Neural cell (in vitro differentiated cells): ENCODE data around the gene NYAP1. TPM values are rescaled to one million over a fixed set of nuclear protein-coding genes. Genes with fewer than 3 reads are reported as not detected.
"Not testable (repeated sequence)": the region's sequence is repeated elsewhere in the genome, so short reads cannot be mapped to it uniquely, and the experiment has no call there.

ENCODE experiments used
- H2AFZ ChIP-seq: fragments of 200-600, 300-800 bp; sonication (generic), shearing (Covaris generic); 2 replicates; pipeline ENCODE4 v1.6.0; 2014; ENCODE audit warnings: low read depth, mild to moderate bottlenecking, antibody characterized with exemption, low read length, moderate library complexity
- H3F3A ChIP-seq: fragments of 200-600 bp; shearing (Covaris generic); 2 replicates; pipeline ENCODE4 v1.6.1; 2016; ENCODE audit warnings: mild to moderate bottlenecking, moderate library complexity, mixed read lengths, antibody characterized with exemption, low read length; ENCODE audit not compliant: insufficient read depth, poor library complexity, severe bottlenecking
- H3K27ac ChIP-seq: fragments of 200-600, 300-800 bp; sonication (generic), shearing (Covaris generic); 2 replicates; pipeline ENCODE4 v1.5.1; 2014; ENCODE audit warnings: mild to moderate bottlenecking, low read length, moderate library complexity
- H3K27me3 ChIP-seq: fragments of 300-800, 200-600 bp; sonication (generic), shearing (Covaris generic); 2 replicates; pipeline ENCODE4 v1.6.0; 2014; ENCODE audit warnings: mild to moderate bottlenecking, low read depth, low read length, moderate library complexity; ENCODE audit not compliant: insufficient read depth
- H3K36me3 ChIP-seq: fragments of 300-800, 200-600 bp; sonication (generic), shearing (Covaris generic); 2 replicates; pipeline ENCODE4 v1.5.1; 2014; ENCODE audit warnings: mild to moderate bottlenecking, antibody characterized with exemption, low read length, moderate library complexity; ENCODE audit not compliant: insufficient read depth
- H3K4me2 ChIP-seq: fragments of 300-800, 200-600 bp; sonication (generic), shearing (Covaris generic); 2 replicates; pipeline ENCODE4 v1.6.0; 2014; ENCODE audit warnings: mild to moderate bottlenecking, low read length
- H3K4me3 ChIP-seq: fragments of 300-800, 200-600 bp; sonication (generic), shearing (Covaris generic); 2 replicates; pipeline ENCODE4 v1.5.1; 2014; ENCODE audit warnings: mild to moderate bottlenecking, low read length, moderate library complexity
- H3K79me2 ChIP-seq: fragments of 200-600 bp; shearing (Covaris generic); replicated peaks from 2 replicates; pipeline ENCODE4 v1.6.0; 2014; ENCODE audit warnings: mild to moderate bottlenecking, low read length, moderate library complexity; ENCODE audit not compliant: insufficient read depth
- H3K9ac ChIP-seq: fragments of 300-800, 200-600 bp; sonication (generic), shearing (Covaris generic); 2 replicates; pipeline ENCODE4 v1.6.1; 2016; ENCODE audit warnings: mild to moderate bottlenecking, low read length, mixed read lengths
- H3K9me2 ChIP-seq: fragments of 200-600 bp; shearing (Covaris generic); 2 replicates; pipeline ENCODE4 v1.6.1; 2016; ENCODE audit warnings: mild to moderate bottlenecking, low read length, mixed read lengths; ENCODE audit not compliant: insufficient read depth
- H3K9me3 ChIP-seq: fragments of 200-600, 300-800 bp; sonication (generic), shearing (Covaris generic); 2 replicates; pipeline ENCODE4 v1.6.1; 2016; ENCODE audit warnings: mild to moderate bottlenecking, mixed run types, low read length, moderate library complexity, mixed read lengths
- H4K20me1 ChIP-seq: fragments of 200-600 bp; shearing (Covaris generic); 2 replicates; pipeline ENCODE4 v1.6.1; 2016; ENCODE audit warnings: mild to moderate bottlenecking, mixed run types; ENCODE audit not compliant: insufficient read depth
- EP300 ChIP-seq: fragments of 450-650 bp; conservative IDR thresholded peaks from 2 replicates; pipeline ENCODE4 v1.6.1; 2014; ENCODE audit warnings: antibody characterized with exemption, mild to moderate bottlenecking, moderate library complexity; ENCODE audit not compliant: poor library complexity, severe bottlenecking
- EZH2 ChIP-seq: fragments of 200-600, 300-800 bp; shearing (Covaris generic), sonication (generic); IDR thresholded peaks from 2 replicates; pipeline ENCODE4 v1.6.1; 2014; ENCODE audit warnings: antibody characterized with exemption, low read length, borderline replicate concordance, mild to moderate bottlenecking; ENCODE audit not compliant: insufficient read depth, poor library complexity, severe bottlenecking
- MXI1 ChIP-seq: fragments of 450-650 bp; conservative IDR thresholded peaks from 2 replicates; pipeline ENCODE4 v1.6.1; 2014; ENCODE audit warnings: antibody characterized with exemption, mild to moderate bottlenecking; ENCODE audit not compliant: poor library complexity, severe bottlenecking
- POLR2AphosphoS5 ChIP-seq: IDR thresholded peaks from 2 replicates; pipeline ENCODE4 v1.6.1; 2012
- RAD21 ChIP-seq: fragments of 450-650 bp; conservative IDR thresholded peaks from 2 replicates; pipeline ENCODE4 v1.6.1; 2014; ENCODE audit warnings: antibody characterized with exemption, mild to moderate bottlenecking, moderate library complexity
- SMC3 ChIP-seq: fragments of 450-650 bp; conservative IDR thresholded peaks from 2 replicates; pipeline ENCODE4 v1.6.1; 2014; ENCODE audit warnings: antibody characterized with exemption, mild to moderate bottlenecking, moderate library complexity; ENCODE audit not compliant: poor library complexity
- TAF1 ChIP-seq: IDR thresholded peaks from 2 replicates; pipeline ENCODE4 v1.6.1; 2012; ENCODE audit warnings: low read depth
- polyA plus RNA-seq: library from polyadenylated mRNA; depleted of rRNA; stranded (reverse); fragments of >200 nt; gene quantifications from 2 replicates; pipeline ENCODE4 v1.2.3, GENCODE V29; 2014
- TF ChIP-seq, protein P1 (sequence below): fragments of 450-650 bp; IDR thresholded peaks from 2 replicates; pipeline ENCODE4 v1.5.1; 2014; ENCODE audit warnings: antibody characterized with exemption, mild to moderate bottlenecking, moderate library complexity; ENCODE audit not compliant: poor library complexity, severe bottlenecking
- TF ChIP-seq, protein P2 (sequence below): IDR thresholded peaks from 2 replicates; pipeline ENCODE4 v1.6.1; 2012; ENCODE audit warnings: borderline replicate concordance

Gene NYAP1
- polyA plus RNA-seq, 1 donor from 2014 or later: 70.1 TPM

DNA sequence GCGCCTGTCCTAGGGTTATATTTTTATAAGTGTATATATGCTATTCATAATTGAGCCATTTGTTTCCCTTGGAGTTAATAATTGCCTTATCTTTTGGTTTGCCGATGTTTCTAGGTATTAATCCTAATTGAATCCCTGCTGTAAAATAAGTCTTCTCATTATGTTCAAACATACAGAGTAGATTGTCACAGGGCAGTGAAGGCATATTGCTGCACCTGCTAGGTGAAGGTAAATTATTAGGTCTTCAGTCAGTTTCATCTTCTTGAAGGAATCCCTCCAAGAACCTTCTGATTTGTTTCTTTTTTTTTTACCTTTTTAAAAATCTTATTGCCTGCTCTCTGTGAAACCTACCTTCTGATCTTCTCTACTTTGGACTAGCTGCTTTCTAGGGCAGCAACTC is 37.3 kb downstream of the NYAP1 start:
- H3K9me2 ChIP-seq: no peaks in the 10 kb centered on the region
- H3K9me3 ChIP-seq: no peaks in the 10 kb centered on the region
- no peaks in the 10 kb centered on the region for H3K27me3 ChIP-seq
- no peaks in the 10 kb centered on the region for H3F3A ChIP-seq
- no peak overlapping the region for H3K27ac ChIP-seq
- no peak for TF ChIP-seq POLR2AphosphoS5
- TF ChIP-seq, protein P1, sequence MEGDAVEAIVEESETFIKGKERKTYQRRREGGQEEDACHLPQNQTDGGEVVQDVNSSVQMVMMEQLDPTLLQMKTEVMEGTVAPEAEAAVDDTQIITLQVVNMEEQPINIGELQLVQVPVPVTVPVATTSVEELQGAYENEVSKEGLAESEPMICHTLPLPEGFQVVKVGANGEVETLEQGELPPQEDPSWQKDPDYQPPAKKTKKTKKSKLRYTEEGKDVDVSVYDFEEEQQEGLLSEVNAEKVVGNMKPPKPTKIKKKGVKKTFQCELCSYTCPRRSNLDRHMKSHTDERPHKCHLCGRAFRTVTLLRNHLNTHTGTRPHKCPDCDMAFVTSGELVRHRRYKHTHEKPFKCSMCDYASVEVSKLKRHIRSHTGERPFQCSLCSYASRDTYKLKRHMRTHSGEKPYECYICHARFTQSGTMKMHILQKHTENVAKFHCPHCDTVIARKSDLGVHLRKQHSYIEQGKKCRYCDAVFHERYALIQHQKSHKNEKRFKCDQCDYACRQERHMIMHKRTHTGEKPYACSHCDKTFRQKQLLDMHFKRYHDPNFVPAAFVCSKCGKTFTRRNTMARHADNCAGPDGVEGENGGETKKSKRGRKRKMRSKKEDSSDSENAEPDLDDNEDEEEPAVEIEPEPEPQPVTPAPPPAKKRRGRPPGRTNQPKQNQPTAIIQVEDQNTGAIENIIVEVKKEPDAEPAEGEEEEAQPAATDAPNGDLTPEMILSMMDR: no peak
- TF ChIP-seq SMC3: no peak
- no peak for TF ChIP-seq EZH2
- TF ChIP-seq TAF1: no peak
- TF ChIP-seq, protein P2, sequence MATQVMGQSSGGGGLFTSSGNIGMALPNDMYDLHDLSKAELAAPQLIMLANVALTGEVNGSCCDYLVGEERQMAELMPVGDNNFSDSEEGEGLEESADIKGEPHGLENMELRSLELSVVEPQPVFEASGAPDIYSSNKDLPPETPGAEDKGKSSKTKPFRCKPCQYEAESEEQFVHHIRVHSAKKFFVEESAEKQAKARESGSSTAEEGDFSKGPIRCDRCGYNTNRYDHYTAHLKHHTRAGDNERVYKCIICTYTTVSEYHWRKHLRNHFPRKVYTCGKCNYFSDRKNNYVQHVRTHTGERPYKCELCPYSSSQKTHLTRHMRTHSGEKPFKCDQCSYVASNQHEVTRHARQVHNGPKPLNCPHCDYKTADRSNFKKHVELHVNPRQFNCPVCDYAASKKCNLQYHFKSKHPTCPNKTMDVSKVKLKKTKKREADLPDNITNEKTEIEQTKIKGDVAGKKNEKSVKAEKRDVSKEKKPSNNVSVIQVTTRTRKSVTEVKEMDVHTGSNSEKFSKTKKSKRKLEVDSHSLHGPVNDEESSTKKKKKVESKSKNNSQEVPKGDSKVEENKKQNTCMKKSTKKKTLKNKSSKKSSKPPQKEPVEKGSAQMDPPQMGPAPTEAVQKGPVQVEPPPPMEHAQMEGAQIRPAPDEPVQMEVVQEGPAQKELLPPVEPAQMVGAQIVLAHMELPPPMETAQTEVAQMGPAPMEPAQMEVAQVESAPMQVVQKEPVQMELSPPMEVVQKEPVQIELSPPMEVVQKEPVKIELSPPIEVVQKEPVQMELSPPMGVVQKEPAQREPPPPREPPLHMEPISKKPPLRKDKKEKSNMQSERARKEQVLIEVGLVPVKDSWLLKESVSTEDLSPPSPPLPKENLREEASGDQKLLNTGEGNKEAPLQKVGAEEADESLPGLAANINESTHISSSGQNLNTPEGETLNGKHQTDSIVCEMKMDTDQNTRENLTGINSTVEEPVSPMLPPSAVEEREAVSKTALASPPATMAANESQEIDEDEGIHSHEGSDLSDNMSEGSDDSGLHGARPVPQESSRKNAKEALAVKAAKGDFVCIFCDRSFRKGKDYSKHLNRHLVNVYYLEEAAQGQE: no peak
- TF ChIP-seq EP300: no peak
- no peak for TF ChIP-seq MXI1
- TF ChIP-seq RAD21: no peak
- H3K9ac ChIP-seq: no peak overlapping the region
- no peak overlapping the region for H3K4me2 ChIP-seq
- H4K20me1 ChIP-seq: no peaks in the 10 kb centered on the region
- no peaks in the 10 kb centered on the region for H3K36me3 ChIP-seq
- H3K79me2 ChIP-seq: no peaks in the 10 kb centered on the region
- H2AFZ ChIP-seq: no peak overlapping the region
- no peak overlapping the region for H3K4me3 ChIP-seq

DNA sequence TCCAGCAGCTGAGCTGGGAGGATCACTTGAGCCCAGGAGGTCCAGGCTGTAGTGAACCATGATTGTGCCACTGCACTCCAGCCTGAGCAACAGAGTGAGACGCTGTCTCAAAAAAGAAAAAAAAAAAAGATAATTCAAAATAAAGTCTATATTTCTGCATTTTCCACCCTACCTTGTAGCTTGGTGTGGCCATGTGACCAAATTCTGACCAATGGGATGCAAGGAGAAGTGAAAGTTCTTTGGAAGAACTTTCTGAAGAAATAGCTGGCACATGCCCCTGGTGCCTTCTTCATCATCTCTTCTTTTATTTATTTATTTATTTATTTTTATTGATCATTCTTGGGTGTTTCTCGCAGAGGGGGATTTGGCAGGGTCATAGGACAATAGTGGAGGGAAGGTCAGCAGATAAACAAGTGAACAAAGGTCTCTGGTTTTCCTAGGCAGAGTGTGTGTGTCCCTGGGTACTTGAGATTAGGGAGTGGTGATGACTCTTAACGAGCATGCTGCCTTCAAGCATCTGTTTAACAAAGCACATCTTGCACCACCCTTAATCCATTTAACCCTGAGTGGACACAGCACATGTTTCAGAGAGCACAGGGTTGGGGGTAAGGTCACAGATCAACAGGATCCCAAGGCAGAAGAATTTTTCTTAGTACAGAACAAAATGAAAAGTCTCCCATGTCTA is 38.3 kb downstream of the NYAP1 start:
- H3K4me2 ChIP-seq, H2AFZ ChIP-seq, H3K36me3 ChIP-seq, H3K9me3 ChIP-seq, H3K4me3 ChIP-seq, H3K79me2 ChIP-seq, H4K20me1 ChIP-seq, H3K27ac ChIP-seq, H3K9me2 ChIP-seq, H3F3A ChIP-seq, H3K27me3 ChIP-seq, H3K9ac ChIP-seq: not testable (repeated sequence)

DNA sequence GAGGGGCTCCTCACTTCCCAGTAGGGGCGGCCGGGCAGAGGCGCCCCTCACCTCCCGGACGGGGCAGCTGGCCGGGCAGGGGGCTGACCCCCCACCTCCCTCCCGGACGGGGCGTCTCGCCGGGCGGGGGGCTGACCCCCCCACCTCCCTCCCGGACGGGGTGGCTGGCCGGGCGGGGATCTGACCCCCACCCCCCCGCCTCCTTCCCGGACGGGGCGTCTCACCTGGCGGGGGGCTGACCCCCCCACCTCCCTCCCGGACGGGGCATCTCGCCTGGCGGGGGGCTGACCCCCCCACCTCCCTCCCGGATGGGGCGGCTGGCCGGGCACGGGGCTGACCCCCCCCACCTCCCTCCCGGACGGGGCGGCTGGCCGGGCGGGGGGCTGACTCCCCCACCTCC is 39.5 kb downstream of the NYAP1 start:
- H3K9me3 ChIP-seq, H3K27ac ChIP-seq, H3K79me2 ChIP-seq, H3K9me2 ChIP-seq, H3K4me3 ChIP-seq, H4K20me1 ChIP-seq, H3K4me2 ChIP-seq, H3K27me3 ChIP-seq, H2AFZ ChIP-seq, H3F3A ChIP-seq, H3K36me3 ChIP-seq, H3K9ac ChIP-seq: not testable (repeated sequence)

DNA sequence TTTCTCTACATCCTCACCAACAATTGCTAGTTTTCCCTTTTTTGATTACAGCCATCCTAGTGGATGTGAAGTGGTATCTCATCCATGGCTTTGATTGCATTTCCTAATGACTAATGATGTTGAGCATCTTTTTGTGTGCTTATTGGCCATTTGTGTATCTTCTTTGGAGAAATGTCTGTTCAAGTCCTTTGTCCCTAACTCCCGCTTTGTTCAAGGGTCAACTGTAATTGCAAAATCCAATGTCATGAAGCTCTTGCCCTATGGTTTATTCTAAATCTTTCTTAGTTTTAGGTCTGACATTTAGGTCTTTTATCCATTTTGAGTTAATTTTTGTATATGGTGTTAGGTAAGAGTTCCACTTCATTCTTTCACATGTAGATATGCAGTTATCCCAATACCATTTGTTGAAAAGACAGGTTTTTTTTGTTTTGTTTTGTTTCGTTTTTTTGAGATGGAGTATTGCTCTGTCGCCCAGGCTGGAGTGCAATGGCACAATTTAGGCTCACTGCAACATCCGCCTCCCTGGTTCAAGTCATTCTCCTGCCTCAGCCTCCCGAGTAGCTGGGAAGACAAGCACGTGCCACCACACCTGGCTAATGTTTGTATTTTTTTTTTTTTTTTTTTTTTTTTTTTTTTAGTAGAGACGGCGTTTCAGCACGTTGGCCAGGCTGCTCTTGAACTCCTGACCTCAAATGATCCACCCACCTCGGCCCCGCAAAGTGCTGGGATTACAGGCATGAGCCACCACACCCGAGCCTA is 44.6 kb downstream of the NYAP1 start:
- H4K20me1 ChIP-seq, H3K4me3 ChIP-seq, H2AFZ ChIP-seq, H3K9me2 ChIP-seq, H3K27ac ChIP-seq, H3F3A ChIP-seq, H3K79me2 ChIP-seq, H3K4me2 ChIP-seq, H3K36me3 ChIP-seq, H3K27me3 ChIP-seq, H3K9me3 ChIP-seq, H3K9ac ChIP-seq: not testable (repeated sequence)
